ENCODE measurements around the gene TMEM273.

- TF ChIP-seq POLR2A (IDR thresholded peaks at IDR 0.05): no peak
- TF ChIP-seq POLR2AphosphoS5 (IDR thresholded peaks at IDR 0.05): no peak
- TF ChIP-seq CTCF (IDR thresholded peaks at IDR 0.05): no peak
These were observed 30.3 kb upstream of the TMEM273 start for GRCh38 chr10:49218480-49218879.

Measured in suprapubic skin (tissue), 4 donors.